Gastroesophageal sphincter (tissue), 4 donors: Measurements from ENCODE around the gene THSD4. TPM values are rescaled to one million over a fixed set of nuclear protein-coding genes. Genes with fewer than 3 reads are reported as not detected.

Experiments
- ATAC-seq: fragments of 150-250 bp; one replicate; pipeline ENCODE4 v1.9.1; 2016; ENCODE audit warnings: mild to moderate bottlenecking, moderate library complexity
- H3K27ac ChIP-seq, 4 donors: fragments of 200-600 bp; sonication (generic) in 3 of 4; 1 replicate in 3 of 4; 2 replicates in 1 of 4; pipeline ENCODE4 v1.5.1; 2016 to 2019
- H3K27me3 ChIP-seq: fragments of 200-600 bp; sonication (generic); one replicate; pipeline ENCODE4 v1.5.1; 2019
- H3K36me3 ChIP-seq, 2 donors: fragments of 200-600 bp; sonication (generic); one replicate each; pipeline ENCODE4 v1.5.1; 2019; ENCODE audit warnings: control low read depth in 1 of 2
- H3K4me1 ChIP-seq, 3 donors: fragments of 200-600 bp; sonication (generic); 1 replicate in 2 of 3; 2 replicates in 1 of 3; pipeline ENCODE4 v1.5.1; 2016 to 2019; ENCODE audit warnings: control low read depth in 2 of 3
- H3K4me3 ChIP-seq, 2 donors: fragments of 200-600 bp; sonication (generic); one replicate each; pipeline ENCODE4 v1.5.1; 2019; ENCODE audit warnings: mild to moderate bottlenecking in 1 of 2, moderate library complexity in 1 of 2
- H3K9me3 ChIP-seq, 3 donors: fragments of 200-600 bp; sonication (generic); one replicate each; pipeline ENCODE4 v1.5.1; 2017 to 2019; ENCODE audit warnings: control low read depth in 2 of 3
- EP300 ChIP-seq: sonication (generic); formaldehyde crosslinking; IDR thresholded peaks from one replicate; pipeline ENCODE4 v1.6.1; 2017; ENCODE audit warnings: antibody characterized with exemption, mild to moderate bottlenecking
- POLR2A ChIP-seq, 2 donors: fragments of 450-650 bp; IDR thresholded peaks; one replicate each; pipeline ENCODE4 v1.6.1; 2017; ENCODE audit warnings: antibody characterized with exemption in 2 of 2, mild to moderate bottlenecking in 2 of 2, moderate library complexity in 1 of 2
- POLR2AphosphoS5 ChIP-seq: sonication (generic); formaldehyde crosslinking; IDR thresholded peaks from one replicate; pipeline ENCODE4 v1.6.1; 2017; ENCODE audit warnings: antibody characterized with exemption
- WGBS, 2 donors: methylation state at CpG; one replicate each; pipeline ENCODE4 v1.1.5; 2018; ENCODE audit warnings: low coverage in 1 of 2; 5-methylcytosine and 5-hydroxymethylcytosine counted together
- total RNA-seq, 4 donors: library from RNA; depleted of rRNA; stranded (reverse); fragments of >200 nt; gene quantifications; one replicate each; pipeline ENCODE4 v1.1.0, GENCODE V29; 2016
- TF ChIP-seq, protein P1 (sequence below), 4 experiments: fragments of 200-600 bp in 2 of 4; fragments of 450-650 bp in 2 of 4; sonication (generic) in 1 of 4; IDR thresholded peaks; one replicate each; pipeline ENCODE4 v1.5.1; 2017 to 2019; ENCODE audit warnings: antibody characterized with exemption in 4 of 4, mild to moderate bottlenecking in 2 of 4, moderate library complexity in 2 of 4

The THSD4 gene
- total RNA-seq, 4 donors from 2014 or later, result 4.6 to 28.5 (median 17.6) TPM

DNA sequence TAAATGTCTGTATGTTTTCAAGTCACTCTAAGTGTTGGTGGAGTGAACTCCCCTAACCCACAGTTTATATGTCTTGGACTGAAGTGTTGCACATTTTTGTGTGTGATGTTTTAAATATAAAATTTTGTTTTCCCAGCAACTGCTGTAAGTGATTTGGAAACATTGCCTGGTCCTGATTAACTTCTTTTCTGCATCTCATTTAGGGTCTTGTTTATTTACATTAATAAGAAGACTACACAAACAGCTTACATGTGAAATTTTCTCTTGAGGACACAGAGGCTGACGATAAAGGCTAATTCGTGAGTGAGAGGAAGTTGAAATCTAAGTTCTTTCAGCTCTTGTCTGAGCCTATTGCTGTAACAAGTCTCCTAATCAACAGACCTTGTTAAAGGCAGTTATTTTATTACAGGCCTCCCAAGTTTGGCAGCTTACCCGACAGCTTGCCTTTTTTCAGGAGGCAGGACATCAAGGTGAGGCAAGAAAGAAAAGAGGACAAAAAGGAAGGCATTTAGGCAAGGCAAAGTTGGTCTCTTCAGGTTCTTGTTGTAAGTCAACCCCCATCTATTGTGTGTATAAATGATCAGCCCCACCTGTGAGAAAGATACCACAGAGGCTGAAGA, 517.4 kb downstream of the THSD4 start:
- Histone ChIP-seq H3K36me3 (no peaks in the 10 kb centered on the region), H3K4me1 (peaks cover 0 to 32% (median 0%) of the 10 kb centered on the region in 3 donors), H3K4me3 (no peak overlapping the region), H3K9me3 (no peaks in the 10 kb centered on the region), H3K27ac (no peak overlapping the region), H3K27me3 (no peaks in the 10 kb centered on the region)
- no peak for ATAC-seq
- 66 to 87% methylated on average over 3 of the region's 3 CpGs for WGBS, 2 donors
- TF ChIP-seq POLR2A (IDR thresholded peaks at IDR 0.05) (no peak), POLR2AphosphoS5 (no peak), EP300 (no peak)
- TF ChIP-seq, protein P1, sequence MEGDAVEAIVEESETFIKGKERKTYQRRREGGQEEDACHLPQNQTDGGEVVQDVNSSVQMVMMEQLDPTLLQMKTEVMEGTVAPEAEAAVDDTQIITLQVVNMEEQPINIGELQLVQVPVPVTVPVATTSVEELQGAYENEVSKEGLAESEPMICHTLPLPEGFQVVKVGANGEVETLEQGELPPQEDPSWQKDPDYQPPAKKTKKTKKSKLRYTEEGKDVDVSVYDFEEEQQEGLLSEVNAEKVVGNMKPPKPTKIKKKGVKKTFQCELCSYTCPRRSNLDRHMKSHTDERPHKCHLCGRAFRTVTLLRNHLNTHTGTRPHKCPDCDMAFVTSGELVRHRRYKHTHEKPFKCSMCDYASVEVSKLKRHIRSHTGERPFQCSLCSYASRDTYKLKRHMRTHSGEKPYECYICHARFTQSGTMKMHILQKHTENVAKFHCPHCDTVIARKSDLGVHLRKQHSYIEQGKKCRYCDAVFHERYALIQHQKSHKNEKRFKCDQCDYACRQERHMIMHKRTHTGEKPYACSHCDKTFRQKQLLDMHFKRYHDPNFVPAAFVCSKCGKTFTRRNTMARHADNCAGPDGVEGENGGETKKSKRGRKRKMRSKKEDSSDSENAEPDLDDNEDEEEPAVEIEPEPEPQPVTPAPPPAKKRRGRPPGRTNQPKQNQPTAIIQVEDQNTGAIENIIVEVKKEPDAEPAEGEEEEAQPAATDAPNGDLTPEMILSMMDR (IDR thresholded peaks at IDR 0.05), result no peak

DNA sequence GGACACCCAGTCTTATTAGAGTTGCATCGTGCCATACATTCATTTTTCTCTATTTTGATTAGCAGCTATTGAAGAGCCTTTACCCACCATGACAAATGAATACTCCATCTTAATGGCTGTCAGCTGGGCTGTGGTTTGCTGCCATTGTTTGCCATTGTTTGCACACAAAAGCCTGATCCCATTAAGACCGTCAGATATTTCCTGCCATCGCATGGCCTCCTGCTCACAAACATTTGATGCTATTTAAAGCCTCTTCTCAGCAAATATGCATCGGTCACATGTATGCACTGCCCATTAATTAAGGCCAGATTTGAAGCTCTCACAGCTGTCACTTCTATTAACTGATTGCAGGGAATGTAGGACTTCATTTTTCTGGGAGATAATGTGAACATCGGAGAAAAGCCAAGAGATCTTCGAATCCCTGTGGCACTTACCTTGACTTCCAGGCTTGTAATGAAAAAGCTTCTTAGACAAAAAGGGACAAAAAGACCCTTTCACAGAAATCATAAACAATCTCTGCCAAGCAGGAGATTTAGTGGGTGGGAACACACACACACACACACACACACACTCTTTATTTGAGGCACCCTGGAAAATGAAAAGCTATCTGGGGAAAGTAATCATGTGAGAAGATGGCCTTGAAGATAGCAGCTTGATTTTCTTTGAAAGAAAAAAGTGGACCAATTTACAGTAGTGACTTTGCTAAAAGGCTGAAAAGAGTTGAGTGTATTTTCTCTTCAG, 519.7 kb downstream of the THSD4 start:
- Histone ChIP-seq H3K27ac (no peak overlapping the region), H3K27me3 (no peaks in the 10 kb centered on the region), H3K4me3 (no peak overlapping the region), H3K4me1 (peaks cover 0 to 17% (median 0%) of the 10 kb centered on the region in 3 donors), H3K9me3 (no peaks in the 10 kb centered on the region), H3K36me3 (no peaks in the 10 kb centered on the region)
- TF ChIP-seq, protein P1 (IDR thresholded peaks at IDR 0.05), result no peak
- TF ChIP-seq EP300 (no peak), POLR2A (IDR thresholded peaks at IDR 0.05) (no peak), POLR2AphosphoS5 (no peak)
- 46 to 47% methylated on average over 6 of the region's 6 CpGs for WGBS, 2 donors
- no peak for ATAC-seq

DNA sequence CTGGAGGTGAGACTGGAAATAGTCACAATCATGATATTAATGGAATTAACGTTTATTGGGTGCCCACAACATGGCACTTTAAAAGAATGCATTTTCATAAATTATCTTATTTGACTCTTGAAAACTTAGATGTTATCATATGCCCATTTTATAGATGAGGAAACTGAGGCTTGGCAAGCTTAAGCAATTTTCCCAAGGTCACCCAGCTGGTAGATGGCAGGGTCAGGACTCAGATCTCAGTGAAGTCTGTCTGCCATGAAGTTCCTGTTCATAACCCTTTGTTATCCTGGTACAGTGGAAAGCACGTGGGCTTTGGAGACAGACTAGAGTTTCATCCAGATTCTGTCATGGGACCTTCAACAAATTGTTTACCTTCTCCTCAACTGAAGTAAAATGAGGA, 520.5 kb downstream of the THSD4 start:
- no peak for ATAC-seq
- Histone ChIP-seq H3K4me3 (no peak overlapping the region), H3K9me3 (no peaks in the 10 kb centered on the region), H3K27me3 (no peaks in the 10 kb centered on the region), H3K4me1 (peaks cover 0 to 10% (median 0%) of the 10 kb centered on the region in 3 donors), H3K36me3 (no peaks in the 10 kb centered on the region), H3K27ac (no peak overlapping the region)
- TF ChIP-seq EP300 (no peak), POLR2A (IDR thresholded peaks at IDR 0.05) (no peak), POLR2AphosphoS5 (no peak)
- TF ChIP-seq, protein P1 (IDR thresholded peaks at IDR 0.05), result no peak
- 95 to 100% methylated on average over 1 of the region's 2 CpGs for WGBS, 2 donors

DNA sequence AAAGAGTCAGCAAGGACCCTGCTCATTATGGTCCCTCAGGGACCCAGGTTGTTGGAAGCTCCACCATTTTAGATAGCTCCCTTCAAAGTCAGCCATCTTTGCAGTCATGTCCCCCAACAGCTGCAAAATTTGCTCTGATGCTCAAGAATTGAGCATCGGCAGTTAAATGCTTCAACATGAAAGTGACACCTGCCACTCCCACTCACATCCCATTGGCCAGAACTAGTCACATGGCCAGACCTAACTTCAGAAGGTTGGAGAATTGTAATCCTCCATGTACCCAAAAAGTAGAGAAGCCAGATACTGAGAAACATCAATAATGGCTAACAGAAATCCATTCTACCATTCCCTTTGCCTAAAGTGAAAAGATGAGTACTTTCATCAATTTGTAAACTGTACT, 523.6 kb downstream of the THSD4 start:
- ATAC-seq, result no peak
- TF ChIP-seq EP300 (no peak), POLR2AphosphoS5 (no peak), POLR2A (IDR thresholded peaks at IDR 0.05) (no peak)
- TF ChIP-seq, protein P1 (IDR thresholded peaks at IDR 0.05), result no peak
- WGBS, 2 donors, result no CpG with 5 or more reads among the region's 1 CpG
- Histone ChIP-seq H3K4me3 (no peak overlapping the region), H3K4me1 (peaks cover 0 to 8% (median 0%) of the 10 kb centered on the region in 3 donors), H3K27me3 (no peaks in the 10 kb centered on the region), H3K36me3 (no peaks in the 10 kb centered on the region), H3K9me3 (no peaks in the 10 kb centered on the region), H3K27ac (no peak overlapping the region)

DNA sequence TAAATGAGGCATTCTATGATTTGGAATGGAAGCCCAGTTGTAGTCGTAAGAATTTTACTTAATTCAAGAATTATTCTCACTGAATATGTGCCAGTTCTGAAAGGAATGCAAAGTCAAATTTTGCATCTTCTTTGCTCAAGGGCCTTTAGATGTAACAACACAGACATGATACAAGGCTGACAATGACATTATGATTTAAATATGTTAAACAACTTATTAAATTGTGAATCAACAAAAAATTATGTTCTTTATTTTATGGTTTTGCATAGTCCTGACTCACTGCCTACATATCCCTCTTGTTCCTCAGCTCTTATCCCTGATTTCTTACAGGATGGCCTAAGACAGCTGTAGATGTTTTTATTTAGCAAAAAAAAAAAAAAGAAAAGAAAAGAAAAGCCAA, 524.2 kb downstream of the THSD4 start:
- Histone ChIP-seq H3K27ac (no peak overlapping the region), H3K36me3 (no peaks in the 10 kb centered on the region), H3K4me3 (no peak overlapping the region), H3K4me1 (peaks cover 0 to 7% (median 0%) of the 10 kb centered on the region in 3 donors), H3K27me3 (no peaks in the 10 kb centered on the region), H3K9me3 (no peaks in the 10 kb centered on the region)
- 69 to 70% methylated on average over 1 of the region's 1 CpG for WGBS, 2 donors
- no peak for TF ChIP-seq POLR2A (IDR thresholded peaks at IDR 0.05)
- no peak for TF ChIP-seq POLR2AphosphoS5
- TF ChIP-seq, protein P1 (IDR thresholded peaks at IDR 0.05), result no peak
- no peak for TF ChIP-seq EP300
- ATAC-seq, result no peak
